ENCODE data around the gene BFSP1.

GRCh38 chr20:17565169-17565845, 34.1 kb upstream of the BFSP1 start:
- TF ChIP-seq CTCF (IDR thresholded peaks at IDR 0.05): no peak
- no peak for TF ChIP-seq POLR2A (IDR thresholded peaks at IDR 0.05)
